ENCODE data around the gene LMNA.
"Not testable (repeated sequence)": the region's sequence is repeated elsewhere in the genome, so short reads cannot be mapped to it uniquely, and the experiment has no call there.

The LMNA gene

GRCh38 chr1:156104861-156105832 is 9.4 kb upstream of the LMNA start:
- no peak for DNase-seq

GRCh38 chr1:156106624-156107488 is 7.7 kb upstream of the LMNA start:
- DNase-seq: no peak

- DNase-seq: no peak
Observed at GRCh38 chr1:156108057-156108456, 6.5 kb upstream of the LMNA start.

GRCh38 chr1:156108664-156109241 is 5.8 kb upstream of the LMNA start:
- no peak for DNase-seq

DNA sequence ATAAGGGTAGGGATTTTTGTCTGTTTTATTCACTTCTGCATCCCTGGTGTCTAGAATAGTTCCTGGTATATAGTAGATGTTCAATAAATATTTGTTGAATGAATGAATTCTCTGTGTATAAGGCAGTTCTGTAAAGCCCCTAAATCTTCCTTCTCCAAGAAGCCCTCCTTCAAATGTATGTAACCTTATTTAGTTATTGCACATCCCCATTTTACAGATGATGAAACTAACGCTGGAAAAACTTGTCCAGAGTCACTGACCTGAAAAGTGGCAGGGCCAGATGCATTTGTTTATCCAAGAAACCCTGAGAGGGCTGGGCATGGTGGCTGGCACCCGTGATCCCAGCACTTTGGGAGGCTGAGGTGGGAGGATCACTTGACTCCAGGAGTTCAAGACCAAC is 4.3 kb upstream of the LMNA start:
- DNase-seq: no peak

DNA sequence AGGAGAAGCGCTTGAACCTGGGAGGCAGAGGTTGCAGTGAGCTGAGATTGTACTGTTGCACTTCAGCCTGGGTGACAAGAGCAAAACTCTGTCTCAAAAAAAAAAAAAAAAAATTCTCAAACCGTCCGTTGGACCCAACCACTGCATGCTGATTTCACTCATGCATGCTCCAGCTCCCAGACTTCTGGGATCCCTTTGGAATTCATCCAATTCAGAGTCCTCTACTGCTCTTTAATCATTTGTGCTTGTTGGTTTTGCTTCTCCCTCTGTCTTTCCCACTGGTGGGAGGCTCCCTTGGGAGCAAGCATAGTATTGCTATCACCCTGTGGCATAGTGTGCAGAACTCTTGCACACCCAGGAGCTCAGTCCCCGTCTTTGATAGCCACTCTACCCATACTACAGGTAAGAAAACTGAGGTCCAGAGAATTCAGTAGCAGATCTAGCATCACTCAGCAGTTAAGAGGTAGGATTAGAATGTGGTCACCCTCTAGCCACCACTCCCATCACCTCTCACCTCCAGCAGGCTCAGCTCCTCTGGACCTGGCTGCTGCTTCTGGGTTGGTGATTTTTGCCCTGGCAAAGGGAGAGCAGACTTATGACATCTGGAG is 3.1 kb upstream of the LMNA start:
- DNase-seq: no peak

DNA sequence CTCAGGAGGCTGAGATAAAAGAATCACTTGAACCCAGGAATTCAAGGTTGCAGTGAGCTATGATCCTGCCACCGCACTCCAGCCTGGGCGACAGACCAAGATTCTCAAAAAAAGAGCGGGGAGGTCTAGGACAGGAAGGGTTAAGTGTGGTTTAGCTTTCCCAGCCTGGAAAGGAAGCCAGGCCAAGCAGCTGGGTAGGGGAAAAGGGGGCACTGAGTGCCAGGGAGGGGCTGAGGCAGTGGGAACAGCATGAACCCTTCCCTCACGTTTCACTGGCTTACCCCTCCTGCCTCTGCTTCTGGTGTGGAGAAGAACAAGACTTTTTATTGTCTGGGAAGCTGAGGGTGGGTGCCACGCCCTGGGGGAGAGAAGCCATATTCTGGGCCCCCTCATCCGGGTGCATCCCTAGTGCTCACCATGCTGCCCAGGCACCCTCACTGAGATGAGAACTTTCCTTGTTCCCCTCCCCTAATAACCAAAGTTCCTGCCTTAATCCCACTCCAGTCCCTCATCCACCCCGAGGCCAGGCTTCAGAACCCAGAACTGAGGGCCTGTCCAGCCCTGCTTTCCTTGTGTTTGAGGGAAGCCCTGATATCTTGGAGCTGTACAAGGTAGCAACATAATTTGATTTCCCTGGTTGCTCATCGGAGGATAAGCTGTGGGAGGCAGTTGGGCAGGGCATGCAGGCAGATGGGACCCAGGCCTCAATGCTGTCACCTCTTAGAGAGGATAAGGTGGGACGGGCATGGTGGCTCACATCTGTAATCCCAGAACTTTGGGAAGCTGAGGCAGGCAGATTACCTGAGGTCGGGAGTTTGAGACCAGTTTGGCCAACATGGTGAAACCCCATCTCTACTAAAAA is 2.0 kb upstream of the LMNA start:
- peak; percentile 32 for DNase-seq

DNA sequence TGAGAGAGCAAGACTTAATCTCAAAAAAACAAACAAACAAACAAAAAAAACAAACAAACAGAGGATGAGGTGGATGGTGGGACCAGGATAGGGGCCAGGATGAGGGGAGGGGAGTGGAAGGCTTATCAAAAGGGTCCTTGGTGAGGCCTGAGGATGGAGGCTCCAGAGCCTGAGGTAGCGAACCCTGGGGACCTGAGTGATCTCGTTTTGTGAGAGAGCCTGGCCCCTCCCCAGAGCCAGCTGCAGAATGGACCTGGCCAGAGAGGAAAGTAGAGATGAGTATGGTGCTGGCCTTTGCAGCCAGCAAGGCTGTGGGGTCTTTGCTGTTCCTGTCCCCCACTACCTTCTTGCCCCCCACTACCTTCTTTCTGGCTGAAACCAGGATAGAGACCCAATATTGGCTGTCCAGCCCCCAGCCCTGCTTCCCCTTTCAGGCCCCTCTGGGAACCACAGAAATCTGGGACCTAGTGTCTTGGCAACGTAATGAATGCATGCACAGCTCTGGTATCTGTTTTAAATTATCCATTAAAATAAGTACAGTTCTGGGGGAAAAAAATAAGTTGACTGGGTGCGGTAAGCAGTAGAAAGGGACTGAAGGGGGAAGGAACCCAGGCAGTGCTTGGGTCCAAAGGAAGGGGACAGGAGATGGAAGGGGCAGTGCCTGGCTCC is 1.1 kb upstream of the LMNA start:
- no peak for DNase-seq

GRCh38 chr1:156114919-156115513 is 505 bp downstream of the LMNA start:
- no peak for DNase-seq

DNA sequence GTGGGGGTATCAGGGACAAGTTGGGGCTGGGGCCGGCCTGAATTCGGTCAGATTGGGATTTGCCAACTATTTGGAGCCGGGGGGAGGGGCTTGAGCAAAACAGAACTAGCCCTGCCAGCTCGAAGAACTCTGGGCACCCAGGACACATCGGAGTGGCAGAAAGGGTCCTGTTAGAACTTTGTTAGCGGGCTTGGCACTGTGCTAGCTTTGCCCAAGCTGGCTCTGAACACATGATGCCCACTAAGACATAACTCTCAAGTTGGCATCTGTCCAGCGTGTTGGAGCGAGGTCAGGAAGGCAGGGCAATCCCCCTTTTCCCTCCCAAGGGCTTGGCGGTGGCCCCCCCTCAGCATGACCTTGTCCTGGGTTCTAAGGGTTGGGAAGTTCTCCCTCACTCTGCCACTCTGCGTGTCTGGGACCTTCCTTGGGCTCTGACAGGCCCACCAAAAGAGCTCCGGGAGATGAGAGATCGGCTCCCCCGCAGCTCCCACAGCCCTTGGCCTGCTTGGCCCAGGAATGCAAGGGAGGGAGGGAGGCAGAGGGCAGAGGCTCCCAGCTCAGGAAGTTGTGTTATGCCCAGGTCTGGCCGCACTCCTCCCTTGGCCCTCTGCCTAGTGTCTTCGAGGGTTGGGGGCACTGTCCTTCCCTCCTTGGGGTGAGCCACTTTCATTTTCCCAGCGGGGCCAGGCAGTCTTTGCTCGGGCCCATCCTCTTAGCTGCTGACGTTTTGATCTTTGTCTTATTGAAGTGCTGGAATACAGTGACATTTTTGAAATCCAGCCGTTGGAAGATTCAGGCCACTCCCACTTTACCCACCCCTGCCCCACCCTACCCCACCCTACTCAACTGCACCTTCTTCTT is 1.2 kb downstream of the LMNA start:
- peak; percentile 61 for DNase-seq

GRCh38 chr1:156116731-156117130 is 2.2 kb downstream of the LMNA start:
- DNase-seq: not testable (repeated sequence)

GRCh38 chr1:156117414-156118176 is 3.1 kb downstream of the LMNA start:
- no peak for DNase-seq

- no peak for DNase-seq
Observed at GRCh38 chr1:156118177-156118868, 3.8 kb downstream of the LMNA start.

DNA sequence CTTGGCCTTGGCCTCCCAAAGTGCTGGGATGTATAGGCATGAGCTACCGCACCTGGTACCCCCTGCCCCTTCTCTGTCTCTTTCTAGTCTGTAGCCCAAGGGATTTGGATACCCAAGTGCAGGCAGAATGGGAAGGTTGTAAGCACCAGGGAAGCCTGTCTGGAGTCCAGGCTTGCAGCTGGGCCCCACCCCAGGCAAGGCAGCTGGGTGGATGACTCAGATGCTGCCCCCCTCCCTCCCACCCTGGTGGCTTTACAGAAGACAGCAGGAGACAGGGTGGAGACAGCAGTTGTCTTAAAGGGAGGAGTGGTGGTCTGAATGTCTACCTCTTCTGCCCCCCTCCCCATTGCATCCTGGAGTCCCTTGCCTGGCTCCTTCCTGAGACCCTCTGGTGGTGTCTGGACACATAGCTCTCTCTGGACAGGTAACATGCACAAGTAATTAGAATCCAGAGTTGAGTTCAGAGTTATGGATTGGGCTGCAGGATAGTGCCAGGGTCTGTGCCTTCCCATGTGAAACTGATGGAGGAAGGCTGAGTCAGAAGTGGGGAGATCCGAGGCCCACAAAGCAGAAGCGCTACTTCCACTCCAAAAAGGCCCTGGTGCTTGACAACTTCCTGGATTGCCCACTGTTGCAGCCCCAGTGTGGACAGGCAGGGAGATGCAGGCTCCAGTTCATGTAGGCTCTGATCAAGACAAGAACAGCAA is 5.1 kb downstream of the LMNA start:
- no peak for DNase-seq

- no peak for DNase-seq
Observed at GRCh38 chr1:156120318-156120717, 5.8 kb downstream of the LMNA start.

GRCh38 chr1:156121005-156121404 is 6.5 kb downstream of the LMNA start:
- not testable (repeated sequence) for DNase-seq

DNA sequence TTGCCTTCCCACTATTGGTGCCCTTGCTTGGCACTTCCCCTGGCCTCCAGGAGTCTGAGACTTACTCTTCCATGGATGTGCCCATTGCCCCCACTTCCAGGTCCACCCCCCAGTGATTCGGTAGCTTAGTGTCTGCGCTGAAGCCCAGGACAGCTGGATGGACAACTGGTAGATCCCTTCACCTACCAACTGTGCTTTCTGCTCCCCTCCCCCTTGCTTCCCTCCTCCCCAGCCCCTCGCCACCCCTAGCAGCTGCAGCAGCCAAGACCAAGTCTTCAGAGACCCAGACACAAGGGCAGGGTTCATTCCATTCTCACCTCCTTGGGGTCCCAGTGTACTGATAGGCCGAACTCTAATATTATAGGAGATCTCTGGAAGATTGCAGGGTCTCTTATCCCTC is 6.9 kb downstream of the LMNA start:
- no peak for DNase-seq

DNA sequence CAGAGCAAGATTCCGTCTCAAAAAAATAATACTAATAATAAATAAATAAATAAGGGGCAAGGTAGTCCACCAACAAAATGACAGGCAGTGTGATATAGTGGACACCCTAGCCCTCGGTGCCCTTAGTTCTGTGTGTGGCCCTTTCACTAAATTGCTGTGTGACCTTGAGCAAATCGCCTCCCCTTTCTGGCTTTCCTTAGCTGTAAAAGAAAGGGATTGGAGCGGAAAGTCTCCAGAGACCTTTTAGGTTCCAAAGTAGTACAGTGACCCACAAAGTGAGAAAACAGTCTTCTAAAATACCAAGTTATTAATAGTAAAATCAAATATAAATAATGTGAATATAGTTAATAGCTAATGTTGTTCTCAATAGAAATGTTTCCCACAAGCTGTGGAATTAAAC is 7.6 kb downstream of the LMNA start:
- DNase-seq: no peak
